Measurements from ENCODE around the gene SNX25.

- TF ChIP-seq CTCF (IDR thresholded peaks at IDR 0.05 in 4 of 5, conservative IDR thresholded peaks at IDR 0.05 in 1 of 5) (no peak), POLR2A (IDR thresholded peaks at IDR 0.05) (no peak)
Observed at GRCh38 chr4:185235119-185235842, 25.9 kb downstream of the SNX25 start.

Measured in gastrocnemius medialis (tissue), 4 donors.